Left cardiac atrium (tissue), 4 donors: Measurements from ENCODE around the gene CREB1. TPM values are rescaled to one million over a fixed set of nuclear protein-coding genes. Genes with fewer than 3 reads are reported as not detected.

Source experiments
- ATAC-seq, 2 donors: fragments of 200-7000 bp; cut with Tn5 transposase; one replicate each; pipeline ENCODE4 v1.9.1; 2020; ENCODE audit warnings: mild to moderate bottlenecking in 2 of 2, moderate library complexity in 2 of 2
- DNase-seq: peaks from one replicate; pipeline ENCODE4 v3.0.0-alpha.2; 2020
- intact Hi-C, 2 donors: fragments of 100-400 bp; cut with DNase I; formaldehyde crosslinking; loops; one replicate each; pipeline versions ENCODE4 v1.14.1 to v1.15.1; 2022 to 2023
- total RNA-seq, 2 donors: library from RNA; stranded (reverse); fragmentation: NEBNext Ultra II Directional; extraction: Animal tissue kit (Norgen Biotek cat#: 25700); gene quantifications; one replicate each; pipeline ENCODE4 v1.2.1, GENCODE V29; 2021
- donor health status: DM: no; HTN: yes; CAD: no.
- donor health status: DM: no; HTN: yes; CAD: no; lungs with severe emphysema.
- donor health status: DM: yes; HTN: yes; CAD: no.
- donor health status: Dilated cardiomyopathy.

Gene CREB1
- total RNA-seq, 2 donors from 2014 or later: 40.4 to 40.6 TPM

- intact Hi-C loops: loop anchor here in 1 of 2 donors (10.0 kb wide), 1 partner anchor 123 kb away; the partner anchor contains the start of gene METTL21A
- peak; percentile 10 to 33 for ATAC-seq
- peak; percentile 31 for DNase-seq
Measured at GRCh38 chr2:207501802-207502576, 27.8 kb upstream of the CREB1 start.

GRCh38 chr2:207502577-207503198 lies 27.1 kb upstream of the CREB1 start:
- intact Hi-C loops: loop anchor here in 1 of 2 donors (10.0 kb wide), 1 partner anchor 122 kb away; the partner anchor contains the start of gene METTL21A
- no peak for DNase-seq
- peak; percentile 28 to 29 for ATAC-seq

GRCh38 chr2:207503234-207503633 lies 26.5 kb upstream of the CREB1 start:
- ATAC-seq (peak; percentile 36 to 55), DNase-seq (peak; percentile 37)
- intact Hi-C loops: loop anchor here in 1 of 2 donors (10.0 kb wide), 1 partner anchor 122 kb away; the partner anchor contains the start of gene METTL21A

DNA sequence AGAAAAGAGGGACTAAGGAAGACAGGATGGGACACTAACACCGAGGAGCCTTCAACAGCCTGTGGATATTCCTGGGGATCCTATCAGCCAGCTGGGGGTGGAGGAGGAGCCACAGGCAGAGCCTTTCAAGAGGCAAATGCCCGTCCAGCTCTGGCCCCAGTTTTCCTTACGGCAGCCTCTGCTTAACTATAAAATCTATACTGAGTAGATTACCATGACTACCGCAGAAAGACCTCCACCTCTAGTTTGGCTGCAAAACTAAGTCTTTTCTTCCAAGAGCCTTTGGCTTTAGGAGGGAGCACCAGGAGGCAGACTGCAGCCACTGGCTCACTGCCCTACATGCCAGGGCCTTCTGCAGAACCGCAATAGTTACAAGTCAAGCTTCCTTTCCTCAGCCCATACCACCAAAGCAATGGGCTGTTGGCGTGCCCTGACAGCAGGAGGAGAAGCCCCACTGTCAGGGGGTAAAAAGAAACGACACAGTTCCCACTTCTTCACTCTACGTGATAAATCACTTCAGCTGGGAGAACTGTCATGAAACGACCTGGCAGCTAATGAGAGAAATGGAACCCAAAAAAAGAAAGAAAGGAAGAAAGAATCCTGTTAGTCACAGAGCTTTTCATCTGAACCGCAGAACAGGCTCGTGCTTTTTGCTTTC lies 25.1 kb upstream of the CREB1 start:
- intact Hi-C loops: loop anchor here in 1 of 2 donors (10.0 kb wide), 1 partner anchor 120 kb away; the partner anchor contains the start of gene METTL21A
- DNase-seq (peak; percentile 26), ATAC-seq (peak; percentile 44 to 56)

GRCh38 chr2:207505171-207505570 lies 24.6 kb upstream of the CREB1 start:
- intact Hi-C loops: loop anchor here in 1 of 2 donors (10.0 kb wide), 1 partner anchor 120 kb away; the partner anchor contains the start of gene METTL21A
- DNase-seq: no peak
- no peak for ATAC-seq

DNA sequence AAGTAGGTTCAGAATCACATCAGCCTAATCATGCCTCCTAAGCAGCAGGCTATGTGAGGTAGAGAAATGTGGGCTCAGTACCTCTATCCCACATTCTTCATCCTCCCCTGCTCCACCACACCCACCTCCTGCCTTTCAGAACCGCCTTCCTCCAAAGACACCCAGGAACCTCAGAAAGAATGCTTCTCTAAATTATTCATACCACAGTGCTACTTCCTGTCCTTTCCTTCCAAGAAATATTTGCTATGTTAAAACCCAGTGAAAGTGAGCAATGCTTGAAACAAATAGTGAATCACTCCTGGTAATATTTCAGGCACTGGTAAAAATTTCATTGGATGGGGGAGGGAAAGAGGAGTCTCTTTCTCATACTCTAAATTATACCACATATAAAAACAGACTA lies 24.0 kb upstream of the CREB1 start:
- intact Hi-C loops: loop anchor here in 1 of 2 donors (10.0 kb wide), 1 partner anchor 119 kb away; the partner anchor contains the start of gene METTL21A
- no peak for DNase-seq
- peak in 1 of 2 donors; percentile 66 for ATAC-seq

- no peak for ATAC-seq
- no peak for DNase-seq
- intact Hi-C loops: loop anchor here in 1 of 2 donors (10.0 kb wide), 1 partner anchor 118 kb away; the partner anchor contains the start of gene METTL21A
Measured at GRCh38 chr2:207506426-207506825, 23.3 kb upstream of the CREB1 start.

- intact Hi-C loops: no loop called here
- DNase-seq (no peak), ATAC-seq (no peak)
Measured at GRCh38 chr2:207510148-207510547, 19.6 kb upstream of the CREB1 start.

GRCh38 chr2:207511851-207512250 lies 17.9 kb upstream of the CREB1 start:
- intact Hi-C loops: no loop called here
- ATAC-seq: no peak

DNA sequence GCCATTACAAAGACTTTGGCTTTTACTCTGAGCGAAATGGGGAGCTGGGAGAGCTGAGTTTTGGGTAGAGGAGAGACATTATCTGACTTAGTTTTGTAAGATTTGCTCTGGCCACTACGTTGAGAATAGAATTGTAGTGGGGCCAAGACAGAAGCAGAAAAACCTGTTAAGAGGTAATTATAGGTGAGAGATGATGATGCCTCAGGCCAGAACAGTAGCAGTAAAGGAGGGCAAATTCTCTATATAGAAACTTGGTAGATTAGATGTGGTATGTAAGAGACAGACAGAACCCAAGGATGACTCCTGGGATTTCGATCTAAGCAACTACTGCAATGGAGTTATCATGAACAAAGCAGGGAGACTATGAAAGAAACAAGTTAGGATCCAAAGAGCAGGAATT lies 17.4 kb upstream of the CREB1 start:
- ATAC-seq: no peak
- intact Hi-C loops: no loop called here
- DNase-seq: no peak

More at GRCh38 chr2:207511851-207512250, 17.9 kb upstream of the CREB1 start:
- no peak for DNase-seq

DNA sequence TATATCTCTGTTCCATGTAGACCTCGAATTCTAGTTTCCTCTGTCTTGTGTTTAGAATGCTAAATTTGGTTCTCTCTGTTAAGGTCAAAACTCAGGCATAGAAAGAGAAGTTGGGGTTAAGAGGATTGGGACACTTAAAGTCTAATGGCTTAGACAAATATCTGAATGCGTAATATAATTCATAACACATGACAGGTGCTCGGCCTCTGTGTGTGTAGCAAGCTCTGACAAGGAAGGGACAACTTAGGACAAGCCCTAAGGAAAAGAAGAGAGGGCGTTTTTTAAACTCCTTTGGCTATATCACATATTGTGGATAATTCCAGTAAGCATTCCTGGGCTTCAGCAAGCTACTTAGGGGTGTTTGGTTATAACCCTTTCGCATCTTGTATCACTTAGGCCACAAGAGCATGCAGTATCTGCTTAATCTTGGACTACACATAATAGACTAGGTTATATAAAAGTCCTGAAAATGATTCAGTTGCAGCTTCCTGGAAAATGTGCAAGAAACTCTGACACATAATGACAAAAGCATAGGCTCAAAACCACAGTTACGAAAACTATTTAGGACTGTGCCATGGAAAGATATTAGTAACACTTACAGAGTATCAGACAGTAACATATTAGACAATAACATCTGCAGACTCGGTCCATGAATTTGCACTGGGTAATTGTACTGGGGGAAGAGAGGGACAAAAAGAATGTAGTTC lies 16.1 kb upstream of the CREB1 start:
- ATAC-seq (peak; percentile 53 to 74), DNase-seq (no peak)

GRCh38 chr2:207514451-207514850 lies 15.3 kb upstream of the CREB1 start:
- intact Hi-C loops: no loop called here
- no peak for ATAC-seq

More for the DNA sequence above, 16.1 kb upstream of the CREB1 start:
- intact Hi-C loops: no loop called here

GRCh38 chr2:207515671-207516070 lies 14.1 kb upstream of the CREB1 start:
- no peak for DNase-seq
- intact Hi-C loops: no loop called here
- no peak for ATAC-seq

More at GRCh38 chr2:207514451-207514850, 15.3 kb upstream of the CREB1 start:
- no peak for DNase-seq

GRCh38 chr2:207516206-207516605 lies 13.6 kb upstream of the CREB1 start:
- DNase-seq (no peak), ATAC-seq (no peak)
- intact Hi-C loops: no loop called here

DNA sequence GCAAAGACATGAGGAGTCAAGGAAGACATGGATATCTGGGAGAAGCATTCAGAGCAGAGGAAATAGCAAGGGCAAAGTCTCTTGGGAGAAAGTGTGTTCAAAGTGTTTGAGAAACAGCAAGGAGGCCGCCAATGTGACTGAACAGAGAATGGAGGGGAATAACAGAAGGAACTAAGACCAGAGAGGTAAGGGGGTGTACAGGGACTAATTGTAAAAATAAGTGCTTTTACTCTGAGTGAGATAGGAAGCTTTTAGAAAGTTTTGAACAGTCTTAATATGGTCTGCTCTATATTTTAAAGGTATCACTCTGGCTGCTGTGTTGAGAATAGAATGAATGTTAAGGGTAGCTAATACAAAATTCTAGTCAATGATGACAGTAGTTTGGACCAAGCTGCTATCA lies 6.8 kb upstream of the CREB1 start:
- intact Hi-C loops: loop anchor here in 1 of 2 donors (10.0 kb wide), 1 partner anchor 102 kb away; the partner anchor contains the start of gene METTL21A
- DNase-seq (no peak), ATAC-seq (no peak)

DNA sequence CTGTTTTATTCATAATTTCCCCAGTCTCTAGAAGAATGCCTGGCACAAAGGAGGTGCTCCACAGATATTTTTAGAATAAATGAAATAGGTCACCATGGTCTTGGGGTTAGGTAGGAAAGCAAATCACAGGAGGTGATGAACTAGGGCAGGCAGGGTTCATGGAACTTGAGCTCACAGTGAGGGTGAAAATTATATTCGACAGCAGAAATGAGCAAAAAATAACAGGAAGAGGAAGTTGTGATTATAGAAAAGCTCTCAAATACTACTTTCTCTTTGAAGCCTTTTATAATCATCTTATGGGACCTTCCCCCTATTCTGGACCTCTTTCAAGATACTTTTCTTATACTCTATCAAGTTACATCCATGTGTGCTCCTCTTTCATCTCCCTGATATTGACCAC lies 4.5 kb upstream of the CREB1 start:
- DNase-seq: no peak
- intact Hi-C loops: loop anchor here in 1 of 2 donors (10.0 kb wide), 1 partner anchor 100 kb away; the partner anchor contains the start of gene METTL21A
- ATAC-seq: no peak

GRCh38 chr2:207528980-207529329 lies 807 bp upstream of the CREB1 start:
- DNase-seq (peak; percentile 54), ATAC-seq (peak; percentile 4 to 33)
- intact Hi-C loops: loop anchor here in 1 of 2 donors (10.0 kb wide), 1 partner anchor 96 kb away; the partner anchor contains the start of gene METTL21A
